Islet of Langerhans (tissue), 1 donor: ENCODE measurements around the gene ZNF221.
"Not testable (repeated sequence)": the region's sequence is repeated elsewhere in the genome, so short reads cannot be mapped to it uniquely, and the experiment has no call there.

Experiments
- FAIRE-seq: peaks from one replicate; lab custom pipeline; 2011; peaks lifted over from hg19 to GRCh38; lab: Jason Lieb, UNC

Gene ZNF221

DNA sequence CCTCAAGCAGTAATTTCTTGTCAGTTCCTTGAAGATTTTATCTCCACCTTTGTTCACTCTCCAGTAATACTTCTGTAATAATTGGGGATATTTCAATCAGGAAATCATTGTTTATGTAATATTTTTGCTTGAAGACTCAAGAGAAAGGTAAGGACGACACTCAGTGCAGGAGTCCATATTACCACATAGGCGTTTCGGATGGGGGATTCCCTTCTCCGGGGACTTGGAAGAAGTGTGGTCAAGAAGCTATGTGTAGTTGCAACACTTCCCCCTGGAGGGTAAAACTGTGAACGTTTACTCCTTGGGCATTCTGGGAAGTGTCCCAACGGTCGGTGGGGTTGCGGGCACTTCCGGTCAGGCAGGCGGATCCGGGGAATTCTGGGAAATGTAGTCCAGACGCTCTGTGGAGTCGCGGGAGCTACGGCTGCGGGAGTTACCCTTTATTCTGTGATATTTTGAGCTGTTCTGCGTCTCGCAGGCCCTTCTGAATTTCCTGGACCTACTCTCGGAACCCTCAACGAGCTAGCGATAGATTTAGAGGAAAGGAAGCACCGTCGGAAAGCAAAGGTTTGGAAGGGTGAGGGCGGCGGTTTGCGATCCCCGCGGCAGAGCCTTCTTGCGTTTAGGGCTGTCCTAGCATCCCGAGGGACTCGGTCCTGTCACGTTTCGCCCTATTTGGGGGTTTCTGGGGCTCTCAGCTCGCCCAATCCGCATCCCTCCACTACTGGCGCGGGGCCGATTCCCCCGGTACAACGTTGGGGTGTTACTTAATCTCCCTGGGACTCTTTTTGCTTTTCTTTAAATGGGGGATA is at the start of gene ZNF221:
ZNF221 (plus strand) TSS at position 395 of the 812 bp plus-strand sequence. CDS start 11,499 bp downstream, outside the sequence.
- peak; percentile 82 for FAIRE-seq

DNA sequence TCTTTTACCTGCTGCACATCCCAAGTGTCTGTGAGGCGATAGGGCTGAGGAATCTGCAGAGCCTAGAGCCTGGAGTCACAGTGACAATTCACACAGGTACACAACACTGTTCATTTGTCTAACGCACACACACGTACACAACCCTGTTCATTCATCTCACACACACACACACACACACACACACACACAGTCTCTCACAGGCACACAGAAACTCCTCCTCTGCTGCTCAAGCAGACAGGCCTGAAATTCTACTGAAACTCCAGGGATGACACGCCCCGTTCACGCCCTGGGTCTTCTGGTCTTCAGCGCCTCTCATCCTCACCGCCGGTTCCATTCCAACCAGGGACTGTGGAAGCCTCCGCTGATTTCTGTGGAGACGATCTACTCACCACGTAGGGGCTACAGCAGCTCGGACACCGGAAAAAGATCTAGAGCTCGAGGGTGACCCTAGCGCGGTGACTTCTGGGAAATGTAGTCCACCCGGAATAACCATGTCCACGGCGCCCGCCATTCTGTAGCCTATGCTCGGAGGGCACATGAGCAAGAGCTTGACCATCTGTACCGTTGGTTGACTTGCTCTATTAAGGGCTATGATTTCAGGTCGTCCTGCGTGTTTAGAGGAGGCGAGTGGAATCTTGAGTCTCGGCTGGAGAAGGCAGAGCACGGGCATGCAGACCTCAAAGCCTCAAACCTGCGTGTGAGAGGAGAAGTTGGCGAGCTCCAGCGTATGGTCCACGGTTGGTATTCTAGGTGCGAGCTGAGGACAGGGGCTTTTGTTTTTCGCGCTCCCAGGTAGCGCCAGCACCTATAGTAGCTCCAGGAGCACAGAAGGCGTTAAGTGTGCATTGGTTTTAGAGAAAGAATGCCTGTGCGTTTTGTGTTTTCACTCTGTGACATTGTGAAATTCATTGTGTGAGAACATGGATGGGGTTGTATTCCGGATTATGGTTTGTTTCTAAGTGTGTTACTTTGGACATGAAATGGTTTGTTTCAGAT is 49.3 kb upstream of the ZNF221 start:
- peak; percentile 13 for FAIRE-seq

DNA sequence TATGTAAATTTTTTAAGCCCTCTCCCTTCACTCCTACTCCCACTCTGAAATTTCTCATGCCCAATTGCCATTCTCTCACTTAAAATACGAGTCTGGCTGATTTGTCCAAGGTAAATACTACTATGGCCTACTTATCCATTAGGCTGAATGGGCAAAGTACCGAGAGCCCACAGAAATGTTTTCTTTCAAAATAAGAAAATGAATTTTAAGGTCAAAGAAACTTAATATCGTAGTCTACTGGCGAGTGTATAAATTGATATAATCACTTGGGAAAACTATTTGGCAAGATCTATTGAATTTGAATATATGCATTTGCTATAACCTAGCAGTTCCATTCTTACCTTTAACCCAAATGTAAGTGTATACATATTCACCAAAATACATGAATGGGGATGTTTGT is 48.6 kb upstream of the ZNF221 start:
- FAIRE-seq = no peak

DNA sequence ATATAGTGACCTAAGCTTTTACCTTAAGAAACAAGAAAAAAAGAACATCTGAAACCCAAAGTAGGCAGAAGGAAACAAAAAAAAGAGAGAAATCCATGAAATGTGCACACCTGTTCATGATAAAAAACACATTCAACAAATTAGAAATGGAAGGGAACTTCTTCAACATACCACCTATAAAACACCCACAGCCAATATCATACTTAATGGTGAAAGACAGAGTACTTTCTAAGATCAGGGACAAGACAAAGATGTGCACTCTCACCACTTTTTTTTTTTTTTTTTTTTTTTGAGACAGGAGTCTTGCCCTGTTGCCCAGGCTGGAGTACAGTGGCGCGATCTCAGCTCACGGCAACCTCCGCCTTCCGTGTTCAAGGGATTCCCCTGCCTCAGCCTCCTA is 45.1 kb upstream of the ZNF221 start:
- FAIRE-seq = no peak

DNA sequence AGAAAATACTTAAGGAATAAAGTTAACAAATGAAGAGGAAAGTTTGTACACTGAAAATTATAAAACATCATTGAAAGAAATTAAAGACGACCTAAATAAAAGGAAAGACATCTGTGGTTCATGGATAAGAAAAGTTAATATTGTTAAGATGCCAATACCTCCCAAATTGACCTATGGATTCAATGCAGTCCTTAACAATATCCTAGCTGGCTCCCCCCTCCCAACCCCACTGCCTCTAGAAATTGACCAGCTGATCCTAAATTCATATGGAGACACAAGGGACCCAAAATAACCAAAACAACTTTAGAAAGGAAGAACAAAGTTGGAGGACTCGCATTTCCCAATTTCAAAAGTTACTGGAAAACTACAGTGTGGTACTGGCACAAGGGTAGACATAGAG is 44.3 kb upstream of the ZNF221 start:
- FAIRE-seq = no peak

DNA sequence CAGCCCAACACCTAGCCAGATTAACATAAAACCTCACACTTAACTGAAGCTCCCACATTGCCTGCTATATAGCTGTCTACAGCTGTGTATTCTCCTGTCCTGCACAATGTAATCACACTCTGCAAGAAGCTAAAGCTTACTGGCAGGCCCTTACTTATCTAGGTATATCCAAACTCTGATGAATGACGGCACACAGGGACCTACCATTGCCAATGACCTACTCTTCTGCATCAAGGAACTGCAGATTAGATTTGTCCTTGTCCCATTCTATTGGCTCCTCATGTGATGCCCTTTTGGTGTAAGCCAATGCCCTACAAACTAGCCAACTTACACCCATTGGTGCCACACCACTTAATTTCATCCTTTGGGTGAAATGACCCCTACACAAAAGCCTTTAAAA is 42.4 kb upstream of the ZNF221 start:
- no peak for FAIRE-seq

DNA sequence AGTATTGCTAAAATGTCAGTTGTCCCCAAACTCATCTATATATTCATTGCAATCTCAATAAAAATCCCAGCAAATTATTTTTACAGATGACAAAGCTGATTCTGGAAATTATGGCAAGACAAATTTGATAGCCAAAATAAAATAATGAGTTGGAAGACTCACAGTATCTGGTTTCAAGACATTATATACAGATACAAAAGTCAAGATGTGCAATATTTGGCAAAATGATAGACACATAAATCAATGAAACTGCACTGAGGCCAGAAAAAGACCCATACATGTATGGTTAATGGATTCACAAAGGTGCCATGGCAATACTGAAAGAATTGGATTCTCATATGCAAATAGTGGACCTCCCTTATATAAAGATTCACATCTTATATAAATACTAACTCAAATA is 40.1 kb upstream of the ZNF221 start:
- no peak for FAIRE-seq

DNA sequence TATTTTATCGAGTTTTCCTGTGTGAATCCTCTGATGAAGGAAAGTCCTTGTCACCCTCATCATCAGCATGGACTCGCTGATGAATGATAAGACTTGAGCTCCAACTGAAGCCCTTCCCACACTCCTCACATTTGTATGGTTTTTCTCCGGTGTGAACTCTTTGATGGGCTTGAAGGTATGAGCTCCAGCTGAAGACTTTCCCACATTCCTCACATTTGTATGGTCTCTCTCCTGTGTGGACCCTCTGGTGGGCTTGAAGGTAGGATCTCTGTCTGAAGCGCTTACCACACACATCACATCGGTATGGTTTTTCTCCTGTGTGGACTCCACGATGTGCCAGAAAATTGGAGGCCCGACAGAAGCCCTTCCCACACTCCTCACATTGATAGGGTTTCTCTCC is 37.6 kb upstream of the ZNF221 start:
- FAIRE-seq = no peak

DNA sequence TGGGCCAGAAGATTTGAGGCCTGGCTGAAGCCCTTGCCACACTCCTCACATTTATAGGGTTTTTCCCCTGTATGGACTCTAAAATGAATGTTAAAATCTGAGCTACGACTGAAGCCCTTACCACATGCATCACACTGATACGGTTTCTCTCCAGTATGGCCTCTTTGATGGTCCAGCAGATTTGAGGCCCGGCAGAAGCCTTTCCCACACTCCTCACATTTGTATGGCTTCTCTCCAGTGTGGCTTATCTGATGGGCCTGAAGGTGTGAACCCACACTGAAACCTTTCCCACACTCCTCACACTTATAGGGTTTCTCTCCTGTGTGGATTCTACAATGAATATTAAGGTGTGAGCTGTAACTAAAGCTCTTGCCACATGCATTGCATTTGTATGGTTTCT is 37.0 kb upstream of the ZNF221 start:
- FAIRE-seq = no peak

DNA sequence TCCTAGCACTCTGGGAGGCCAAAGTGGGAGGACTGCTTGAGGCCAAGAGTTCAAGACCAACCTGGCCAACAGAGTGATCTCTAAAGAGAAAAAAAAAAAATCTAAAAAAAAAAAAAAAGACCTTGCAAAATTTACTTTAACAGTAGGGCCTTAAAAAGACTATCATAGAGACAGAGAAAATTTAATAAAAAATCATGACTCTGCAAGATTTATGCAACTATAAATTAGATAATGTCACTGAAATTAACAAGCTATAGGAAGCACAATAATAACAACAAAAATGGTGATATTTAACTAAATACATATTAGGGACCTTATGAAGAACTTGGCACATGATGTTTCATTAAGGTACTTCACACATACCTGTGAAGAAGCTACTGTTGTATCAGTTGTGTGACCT is 27.2 kb upstream of the ZNF221 start:
- no peak for FAIRE-seq

DNA sequence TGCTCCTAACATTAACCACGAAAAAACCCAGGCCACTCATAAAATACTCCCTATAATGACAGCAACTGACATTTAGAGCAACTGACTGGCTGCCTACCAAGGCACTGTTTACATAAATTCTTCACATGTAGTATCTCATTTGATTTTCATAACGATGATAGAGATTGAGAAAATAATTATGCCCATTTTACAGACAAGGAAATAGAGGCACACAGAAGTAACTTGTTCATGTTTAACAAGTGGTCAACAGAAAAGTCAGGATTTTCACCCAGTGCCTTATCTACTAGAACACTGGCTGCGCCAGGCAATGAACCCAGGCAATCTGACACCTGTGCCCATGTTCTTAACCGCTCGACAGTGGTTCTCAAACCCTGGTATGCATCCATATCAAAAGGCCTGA is 22.2 kb upstream of the ZNF221 start:
- FAIRE-seq = no peak

DNA sequence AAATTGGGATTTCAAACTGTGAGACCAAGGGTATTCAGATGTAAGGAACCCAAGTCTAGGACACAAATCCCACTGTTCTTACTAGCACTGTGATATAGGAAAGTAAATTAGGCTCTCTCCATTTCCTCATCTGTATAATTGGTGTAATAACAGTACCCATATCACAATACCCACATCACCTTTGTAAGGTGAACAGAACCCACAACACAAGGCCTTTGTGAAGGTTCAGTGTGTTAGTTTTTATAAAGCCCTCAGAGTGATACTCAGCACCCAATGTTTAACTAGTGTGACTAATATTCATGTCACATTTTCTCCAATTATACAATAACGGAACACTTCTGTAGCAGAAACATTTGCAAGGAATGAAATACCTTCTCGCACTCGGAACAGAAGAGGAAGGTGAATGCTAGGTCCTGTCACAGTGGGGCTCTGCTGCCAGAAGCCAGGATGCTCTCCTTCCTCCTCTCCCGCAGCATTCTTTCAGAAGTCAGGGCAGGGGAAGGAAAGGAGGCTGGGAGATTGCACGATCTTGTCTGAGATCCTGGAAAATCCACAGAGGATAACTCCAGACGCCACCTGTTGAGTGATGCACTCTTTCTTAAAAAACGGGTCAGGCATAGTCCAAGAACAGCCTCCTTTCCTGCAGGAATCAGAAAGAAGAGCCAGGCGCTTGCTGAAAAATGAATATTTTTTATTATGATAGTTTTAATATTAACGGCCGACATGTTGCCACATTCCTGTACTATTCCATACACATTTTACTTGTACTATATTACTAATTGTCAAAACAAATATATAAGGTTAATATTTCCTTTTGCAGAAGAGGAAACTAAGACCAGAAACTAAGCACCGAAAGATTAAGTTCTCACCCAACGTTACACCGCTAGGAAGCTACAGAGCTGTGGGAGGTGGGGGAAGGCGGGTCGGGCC is 16.7 kb upstream of the ZNF221 start:
- peak; percentile 5 for FAIRE-seq

DNA sequence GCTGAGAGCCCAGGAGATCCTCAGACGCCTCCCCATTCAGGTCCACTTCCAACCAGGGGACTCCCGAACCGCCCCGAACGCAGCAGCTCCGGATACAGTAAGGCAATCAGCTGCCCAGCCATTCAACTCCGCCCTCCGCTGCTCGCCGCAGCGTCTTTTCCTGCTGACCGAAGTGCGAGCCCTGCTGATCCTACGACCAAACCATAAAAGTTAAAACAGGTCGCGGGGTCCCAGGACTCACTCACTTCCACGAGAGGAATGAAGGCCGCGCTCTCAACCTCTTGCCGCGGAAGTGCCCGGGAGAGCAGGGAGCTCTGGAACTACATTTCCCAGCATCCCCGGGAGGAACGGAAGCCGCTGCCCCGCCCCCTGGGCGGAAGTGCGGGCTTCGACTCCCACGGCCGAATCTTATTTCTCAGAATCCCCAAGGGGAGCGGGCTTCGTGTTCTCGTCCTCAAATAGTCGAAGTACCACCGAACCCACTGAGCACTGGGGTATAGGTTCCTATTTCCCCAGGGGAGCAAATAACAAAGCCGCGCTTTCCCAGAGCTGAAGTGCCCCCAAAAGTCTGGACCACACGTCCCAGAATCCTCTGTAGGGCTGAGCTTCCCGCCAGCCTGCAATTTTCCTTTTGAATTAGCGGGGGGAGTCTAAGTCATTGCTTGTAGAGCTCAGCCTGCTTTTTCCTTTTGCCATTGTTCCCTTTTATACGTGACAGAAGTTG is 15.9 kb upstream of the ZNF221 start, which contains the start of gene ZNF45:
ZNF45 (minus strand) TSS at position 298 of the 724 bp plus-strand sequence. CDS start 13,097 bp downstream, outside the sequence.
- FAIRE-seq = no peak

DNA sequence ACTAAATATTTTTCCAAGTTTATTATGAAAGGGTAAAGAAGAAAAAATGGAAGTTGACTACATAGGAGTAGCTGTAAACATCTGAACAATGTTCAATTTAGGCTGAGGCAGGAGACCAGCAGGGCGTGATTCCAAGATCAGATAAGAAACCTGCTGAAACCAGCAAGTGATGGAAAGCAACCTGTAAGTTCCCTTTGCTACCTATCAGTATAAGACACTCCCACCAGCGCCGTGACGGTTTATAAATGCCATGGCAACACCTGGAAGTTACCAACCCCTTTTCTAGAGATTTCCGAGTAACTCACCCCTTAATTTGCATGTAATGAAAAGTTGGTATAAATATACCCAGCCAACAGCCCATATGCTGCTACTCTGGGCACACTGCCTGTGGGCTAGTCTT is 14.8 kb upstream of the ZNF221 start:
- no peak for FAIRE-seq

DNA sequence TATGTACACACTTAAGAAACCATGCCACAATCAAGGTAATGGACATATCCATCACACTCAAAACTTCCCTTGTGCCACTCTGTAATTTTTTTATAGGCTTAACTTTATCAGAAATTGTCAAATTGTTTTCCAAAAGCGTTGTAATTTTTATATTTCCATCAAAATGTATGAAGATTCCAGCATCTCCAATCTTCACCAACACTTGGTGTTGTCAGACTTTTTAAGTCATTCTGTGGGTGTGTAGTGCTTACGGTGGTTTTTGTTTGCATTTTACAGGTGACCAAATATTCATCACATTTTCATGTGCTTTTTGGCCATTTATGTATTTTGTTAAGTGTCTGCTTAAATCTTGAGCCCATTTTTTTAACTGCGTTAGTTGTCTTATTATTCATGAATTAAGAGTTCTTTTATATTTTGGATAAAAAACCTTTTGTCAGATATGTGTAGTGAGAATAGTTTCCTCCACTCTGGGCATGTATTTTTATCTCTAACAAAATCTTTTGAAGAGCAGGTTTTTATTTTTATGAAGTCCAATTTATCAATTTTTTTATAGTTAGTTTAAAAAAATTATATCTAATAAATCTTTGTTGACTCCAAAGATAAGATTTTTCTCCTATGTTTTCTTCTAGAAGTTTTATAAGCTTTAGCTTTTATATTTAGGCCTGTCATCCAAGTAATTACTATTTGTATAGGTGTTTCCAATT is 11.3 kb upstream of the ZNF221 start:
- FAIRE-seq = no peak

DNA sequence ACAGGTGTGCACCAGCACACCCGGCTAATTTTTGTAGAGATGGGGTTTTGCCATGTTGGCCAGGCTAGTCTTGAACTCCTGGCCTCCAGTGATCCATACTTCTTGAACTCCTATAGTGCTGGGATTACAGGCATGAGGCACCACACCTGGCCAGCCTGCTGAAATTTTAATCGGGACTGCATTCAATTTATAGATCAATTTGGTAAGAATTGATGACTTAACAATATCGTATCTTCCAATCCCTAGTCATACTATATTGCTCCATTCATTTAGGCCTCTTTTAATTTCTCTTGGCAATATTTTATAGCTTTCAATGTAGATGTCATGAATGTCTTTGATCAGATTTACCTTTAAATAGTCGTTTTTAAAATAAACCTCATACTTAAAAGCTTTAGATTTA is 10.3 kb upstream of the ZNF221 start:
- no peak for FAIRE-seq

DNA sequence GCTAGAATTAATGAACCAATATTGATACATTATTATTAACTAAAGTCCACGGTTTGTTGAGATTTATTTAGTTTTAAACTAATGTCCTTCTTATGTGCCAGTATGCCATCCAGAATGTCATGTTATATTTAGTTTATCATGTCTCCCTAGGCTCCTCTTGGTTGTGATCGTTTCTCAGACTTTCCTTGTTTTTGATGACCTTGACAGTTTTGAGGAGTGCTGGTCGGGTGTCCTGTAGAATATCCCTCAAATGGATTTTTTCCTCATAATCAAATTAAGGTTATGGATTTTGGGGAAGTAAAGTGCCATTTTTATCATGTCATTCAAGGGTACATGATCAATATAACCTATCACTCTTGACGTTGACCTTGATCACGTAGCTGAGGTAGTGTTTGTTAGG is 9.8 kb upstream of the ZNF221 start:
- FAIRE-seq = no peak

DNA sequence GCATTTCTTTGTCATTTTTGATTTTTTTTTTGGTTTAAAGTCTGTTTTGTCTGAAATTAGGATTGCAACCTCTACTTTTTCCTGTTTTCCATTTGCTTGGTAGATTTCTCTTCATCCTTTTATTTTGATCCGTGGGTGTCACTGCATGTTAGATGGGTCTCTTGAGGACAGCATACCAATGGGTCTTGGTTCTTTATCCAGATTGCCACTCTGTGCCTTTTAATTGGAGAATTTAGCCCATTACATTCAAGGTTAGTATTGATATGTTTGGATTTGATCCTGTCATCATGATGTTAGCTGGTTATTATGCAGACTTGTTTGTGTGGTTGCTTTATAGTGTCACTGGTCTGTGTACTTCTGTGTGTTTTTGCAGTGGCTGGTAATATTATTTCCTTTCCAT is 3.6 kb upstream of the ZNF221 start:
- FAIRE-seq = not testable (repeated sequence)

DNA sequence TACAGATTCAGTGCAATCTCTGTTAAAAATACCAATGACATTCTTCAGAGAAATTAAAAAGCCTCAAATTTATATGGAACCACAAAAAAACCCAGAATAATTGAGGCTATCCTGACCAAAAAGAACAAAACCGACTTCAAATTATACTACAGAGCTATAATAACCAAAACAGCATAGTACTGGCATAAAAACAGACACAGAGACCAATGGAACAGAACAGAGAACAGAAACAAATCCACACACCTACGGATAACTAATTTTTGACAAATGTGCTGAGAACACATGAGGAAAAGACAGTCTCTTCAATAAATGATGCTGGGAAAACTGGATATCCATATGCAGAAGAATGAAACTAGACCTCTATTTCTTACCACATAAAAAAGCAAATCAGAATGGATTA is 1.2 kb upstream of the ZNF221 start:
- not testable (repeated sequence) for FAIRE-seq

DNA sequence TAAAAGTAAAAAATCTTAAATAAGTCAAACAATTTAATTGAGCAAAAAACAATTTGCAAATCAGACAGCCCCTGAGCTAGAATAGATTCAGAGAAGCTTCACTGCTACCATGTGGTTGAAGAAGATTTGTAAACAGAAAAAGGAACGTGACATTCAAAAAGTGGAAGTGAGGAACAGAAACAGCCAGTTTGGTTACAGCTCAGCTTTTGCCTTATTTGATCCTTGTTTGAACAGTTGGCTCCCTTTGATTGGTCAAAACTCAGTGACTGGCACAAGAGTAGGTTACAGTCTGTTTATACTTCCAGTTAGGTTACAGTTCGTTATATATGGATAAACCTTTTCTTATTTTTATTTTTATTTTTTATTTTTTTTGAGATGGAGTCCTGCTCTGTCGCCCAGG is 5.8 kb downstream of the ZNF221 start:
- FAIRE-seq = no peak

DNA sequence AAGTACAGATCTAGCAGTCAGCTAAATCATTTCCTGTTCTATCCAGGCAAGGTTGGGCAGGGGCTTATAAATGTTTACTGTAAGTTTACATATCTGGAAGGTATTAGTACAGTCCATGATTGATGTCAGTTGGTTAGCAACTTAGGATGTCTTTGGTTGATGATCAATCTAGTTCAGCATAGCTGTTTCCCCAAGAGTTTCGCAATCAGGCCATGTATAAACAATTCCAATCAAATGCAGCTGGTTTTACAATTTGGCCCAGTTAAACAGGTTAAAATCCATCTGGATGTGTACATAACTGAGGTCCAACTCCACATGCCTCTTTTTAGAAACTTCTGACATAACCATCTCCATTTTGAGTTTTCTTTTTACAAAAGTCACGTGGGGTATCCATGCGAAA is 6.9 kb downstream of the ZNF221 start:
- FAIRE-seq = no peak
